ENCODE results near the gene CADPS. TPM values are rescaled to one million over a fixed set of nuclear protein-coding genes. Genes with fewer than 3 reads are reported as not detected.

Gene CADPS
- total RNA-seq, 1 experiment from 2014 or later: not detected

GRCh38 chr3:62462788-62463187, 412.4 kb downstream of the CADPS start:
- Histone ChIP-seq H3K4me2 (no peak overlapping the region), H3K4me1 (replicated peaks; ENCODE audit: insufficient read depth) (no peaks in the 10 kb centered on the region), H3K27ac (no peak overlapping the region), H4K20me1 (ENCODE audit: insufficient read depth) (no peaks in the 10 kb centered on the region), H3F3A (ENCODE audit: insufficient read depth, low read depth) (no peaks in the 10 kb centered on the region), H3K79me2 (ENCODE audit: low read depth) (no peaks in the 10 kb centered on the region), H3K9me3 (ENCODE audit: insufficient read depth, low read depth) (no peaks in the 10 kb centered on the region), H2AFZ (no peak overlapping the region), H3K4me3 (no peak overlapping the region), H3K27me3 (ENCODE audit: insufficient read depth, low read depth) (peaks cover 48% of the 10 kb centered on the region), H3K9me2 (ENCODE audit: insufficient read depth) (no peaks in the 10 kb centered on the region), H3K36me3 (ENCODE audit: low read depth) (no peaks in the 10 kb centered on the region)
- ChIA-PET POLR2A (ENCODE audit: unreplicated experiment) (no interaction called here), CTCF (no interaction called here)
- BruUV-seq (replicated peaks): no TSS peak
- no peak for DNase-seq
- intact Hi-C loops (cut with micrococcal nuclease; ENCODE audit: unreplicated experiment): no loop called here
- TF ChIP-seq CTCF (conservative IDR thresholded peaks at IDR 0.05) (no peak), EZH2 (IDR thresholded peaks at IDR 0.05; ENCODE audit: low read depth) (no peak)

- Histone ChIP-seq H3K4me2 (no peak overlapping the region), H2AFZ (no peak overlapping the region), H3K27ac (no peak overlapping the region), H3K79me2 (ENCODE audit: low read depth) (no peaks in the 10 kb centered on the region), H3K9me3 (ENCODE audit: insufficient read depth, low read depth) (no peaks in the 10 kb centered on the region), H3K4me1 (replicated peaks; ENCODE audit: insufficient read depth) (no peaks in the 10 kb centered on the region), H3K36me3 (ENCODE audit: low read depth) (no peaks in the 10 kb centered on the region), H3F3A (ENCODE audit: insufficient read depth, low read depth) (no peaks in the 10 kb centered on the region), H3K4me3 (no peak overlapping the region), H3K27me3 (ENCODE audit: insufficient read depth, low read depth) (peaks cover 52% of the 10 kb centered on the region), H3K9me2 (ENCODE audit: insufficient read depth) (no peaks in the 10 kb centered on the region), H4K20me1 (ENCODE audit: insufficient read depth) (no peaks in the 10 kb centered on the region)
- ChIA-PET CTCF (no interaction called here), POLR2A (ENCODE audit: unreplicated experiment) (no interaction called here)
- intact Hi-C loops (cut with micrococcal nuclease; ENCODE audit: unreplicated experiment): no loop called here
- no peak for TF ChIP-seq CTCF (conservative IDR thresholded peaks at IDR 0.05)
- TF ChIP-seq EZH2 (IDR thresholded peaks at IDR 0.05; ENCODE audit: low read depth): no peak
- no TSS peak for BruUV-seq (replicated peaks)
- DNase-seq: no peak
Measured at GRCh38 chr3:62462104-62462762, 413.0 kb downstream of the CADPS start.

GRCh38 chr3:62454916-62455315, 420.3 kb downstream of the CADPS start:
- no peak overlapping the region for H3K4me3 ChIP-seq
- no peaks in the 10 kb centered on the region; the same call in 1 of the 2 replicates for H3K9me2 ChIP-seq (ENCODE audit: insufficient read depth)
- BruUV-seq (replicated peaks): no TSS peak
- no peaks in the 10 kb centered on the region for H4K20me1 ChIP-seq (ENCODE audit: insufficient read depth)
- no peak for DNase-seq
- no peaks in the 10 kb centered on the region for H3K4me1 ChIP-seq (replicated peaks; ENCODE audit: insufficient read depth)
- TF ChIP-seq EZH2 (IDR thresholded peaks at IDR 0.05; ENCODE audit: low read depth): no peak
- no peak for TF ChIP-seq CTCF (conservative IDR thresholded peaks at IDR 0.05)
- peaks cover 31% of the 10 kb centered on the region for H3K27me3 ChIP-seq (ENCODE audit: insufficient read depth, low read depth)
- no peak overlapping the region for H3K27ac ChIP-seq
- POLR2A ChIA-PET (ENCODE audit: unreplicated experiment): no interaction called here
- no peaks in the 10 kb centered on the region for H3K9me3 ChIP-seq (ENCODE audit: insufficient read depth, low read depth)
- no peak overlapping the region for H2AFZ ChIP-seq
- H3K4me2 ChIP-seq: no peak overlapping the region
- CTCF ChIA-PET: no interaction called here
- no peaks in the 10 kb centered on the region for H3K79me2 ChIP-seq (ENCODE audit: low read depth)
- no peaks in the 10 kb centered on the region for H3F3A ChIP-seq (ENCODE audit: insufficient read depth, low read depth)
- H3K36me3 ChIP-seq (ENCODE audit: low read depth): no peaks in the 10 kb centered on the region
- intact Hi-C loops (cut with micrococcal nuclease; ENCODE audit: unreplicated experiment): no loop called here

Measured in PC-9 (cell line).